GM18519 (cell line): ENCODE measurements around the gene LCP1.

Source experiments
- ATAC-seq: cut with Tn5 transposase; IDR thresholded peaks from one replicate; pipeline ENCODE4 v1.9.1; 2021; ENCODE audit warnings: mild to moderate bottlenecking, moderate library complexity; ENCODE audit not compliant: unreplicated experiment, low FRiP score

Gene LCP1

GRCh38 chr13:46160471-46161066 lies 21.4 kb downstream of the LCP1 start:
- ATAC-seq, result no peak

- no peak for ATAC-seq
Observed at GRCh38 chr13:46160065-46160464, 21.9 kb downstream of the LCP1 start.

- ATAC-seq, result no peak
Observed at GRCh38 chr13:46158983-46159382, 23.0 kb downstream of the LCP1 start.

GRCh38 chr13:46158222-46158621 lies 23.8 kb downstream of the LCP1 start:
- ATAC-seq, result no peak

- ATAC-seq, result no peak
Observed at GRCh38 chr13:46154136-46154801, 27.7 kb downstream of the LCP1 start.

GRCh38 chr13:46152627-46153328 lies 29.2 kb downstream of the LCP1 start:
- no peak for ATAC-seq

GRCh38 chr13:46150134-46150693 lies 31.8 kb downstream of the LCP1 start:
- no peak for ATAC-seq

GRCh38 chr13:46149272-46150133 lies 32.5 kb downstream of the LCP1 start:
- no peak for ATAC-seq

- no peak for ATAC-seq
Observed at GRCh38 chr13:46146898-46147297, 35.1 kb downstream of the LCP1 start.

- ATAC-seq, result no peak
Observed at GRCh38 chr13:46145950-46146349, 36.0 kb downstream of the LCP1 start.

GRCh38 chr13:46145135-46145534 lies 36.8 kb downstream of the LCP1 start:
- no peak for ATAC-seq

GRCh38 chr13:46143184-46143701 lies 38.7 kb downstream of the LCP1 start:
- ATAC-seq, result no peak

GRCh38 chr13:46142776-46143175 lies 39.2 kb downstream of the LCP1 start:
- ATAC-seq, result no peak

GRCh38 chr13:46140044-46140443 lies 41.9 kb downstream of the LCP1 start:
- ATAC-seq, result no peak

- no peak for ATAC-seq
Observed at GRCh38 chr13:46137627-46138317, 44.2 kb downstream of the LCP1 start.

GRCh38 chr13:46136688-46137087 lies 45.3 kb downstream of the LCP1 start:
- ATAC-seq, result no peak

GRCh38 chr13:46134961-46135522 lies 46.9 kb downstream of the LCP1 start:
- ATAC-seq, result no peak

- no peak for ATAC-seq
Observed at GRCh38 chr13:46134494-46134893, 47.5 kb downstream of the LCP1 start.

GRCh38 chr13:46132109-46132508 lies 49.9 kb downstream of the LCP1 start:
- ATAC-seq, result no peak
